ENCODE results near the gene DDAH1.
"Not testable (repeated sequence)": the region's sequence is repeated elsewhere in the genome, so short reads cannot be mapped to it uniquely, and the experiment has no call there.

Gene DDAH1

DNA sequence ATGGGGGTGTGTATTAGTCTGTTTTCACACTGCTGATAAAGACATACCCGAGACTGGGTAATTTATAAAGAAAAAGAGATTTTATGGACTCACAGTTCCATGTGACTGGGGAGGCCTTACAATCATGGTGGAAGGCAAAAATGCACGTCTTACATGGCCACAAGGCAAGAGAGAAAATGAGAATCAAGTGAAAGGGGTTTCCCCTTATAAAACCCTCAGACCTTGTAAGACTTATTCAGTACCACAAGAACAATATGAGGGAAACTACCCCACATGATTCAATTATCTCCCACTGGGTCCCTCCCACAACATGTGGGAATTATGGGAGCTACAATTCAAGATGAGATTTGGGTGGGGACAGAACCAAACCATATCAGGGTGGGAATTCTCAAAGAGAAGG, 5.2 kb upstream of the DDAH1 start:
- DNase-seq (ENCODE audit: low spot score): not testable (repeated sequence)

DNA sequence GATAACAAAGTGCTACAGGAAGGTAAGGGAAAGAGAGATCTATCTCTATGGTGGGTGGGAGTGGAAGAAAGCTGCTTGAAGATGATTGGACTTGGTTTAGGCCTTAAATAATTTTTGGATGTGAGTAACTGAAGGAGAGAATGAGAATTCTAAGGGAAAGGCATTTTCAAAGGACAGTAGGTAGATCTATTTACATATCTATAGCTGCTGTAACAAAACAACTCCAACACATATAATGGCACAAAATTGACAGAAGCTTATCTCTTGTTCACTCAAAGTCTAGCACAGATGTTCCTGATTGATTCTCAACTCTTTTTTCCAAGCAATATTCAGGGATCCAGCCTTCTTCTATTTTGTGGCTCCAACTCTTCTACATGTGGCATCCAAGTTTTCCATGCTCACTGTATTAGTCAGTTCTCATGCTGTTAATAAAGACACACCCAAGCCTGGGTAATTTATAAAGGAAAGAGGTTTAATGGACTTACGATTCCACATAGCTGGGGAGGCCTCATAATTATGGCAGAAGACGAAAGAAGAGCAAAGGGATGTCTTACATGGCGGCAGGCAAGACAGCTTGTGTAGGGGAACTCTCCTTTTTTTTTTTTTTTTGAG, 3.1 kb upstream of the DDAH1 start:
- DNase-seq (ENCODE audit: low spot score): no peak

DNA sequence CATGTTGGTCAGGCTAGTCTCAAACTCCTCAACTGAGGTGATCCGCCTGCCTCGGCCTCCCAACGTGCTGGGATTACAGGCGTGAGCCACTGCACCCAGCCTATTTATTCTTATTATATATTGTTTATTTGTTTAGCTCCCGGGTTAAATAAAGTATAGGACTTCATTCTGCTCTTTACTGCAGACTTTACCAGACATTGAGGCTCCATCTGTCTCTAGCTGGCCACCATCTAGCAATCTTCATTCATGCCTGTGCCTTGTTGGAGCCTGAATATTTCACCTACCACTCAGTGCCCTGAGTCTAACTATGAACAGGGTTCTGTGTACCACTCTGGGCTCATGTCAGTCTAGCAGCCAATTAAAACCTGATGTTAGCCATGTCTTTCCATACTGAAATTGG, 2.1 kb upstream of the DDAH1 start:
- no peak for DNase-seq (ENCODE audit: low spot score)

DNA sequence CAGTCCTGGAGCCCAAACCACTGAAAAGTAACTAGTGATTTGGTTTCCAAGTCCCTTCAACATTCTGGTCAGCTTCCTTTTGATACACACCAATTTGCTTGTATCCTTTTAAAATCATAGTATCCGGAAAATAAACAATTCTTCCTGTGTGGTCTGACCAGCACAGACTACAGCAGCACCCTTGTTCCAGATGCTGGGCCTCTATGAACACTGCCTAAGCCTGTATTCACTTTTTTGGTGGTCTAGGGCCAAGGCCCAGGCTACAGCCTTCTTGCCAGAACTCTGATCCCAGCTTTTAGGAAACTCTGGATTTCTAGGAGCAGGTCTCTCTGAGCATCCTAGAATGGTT, 801 bp upstream of the DDAH1 start:
- DNase-seq (ENCODE audit: low spot score): no peak

DNA sequence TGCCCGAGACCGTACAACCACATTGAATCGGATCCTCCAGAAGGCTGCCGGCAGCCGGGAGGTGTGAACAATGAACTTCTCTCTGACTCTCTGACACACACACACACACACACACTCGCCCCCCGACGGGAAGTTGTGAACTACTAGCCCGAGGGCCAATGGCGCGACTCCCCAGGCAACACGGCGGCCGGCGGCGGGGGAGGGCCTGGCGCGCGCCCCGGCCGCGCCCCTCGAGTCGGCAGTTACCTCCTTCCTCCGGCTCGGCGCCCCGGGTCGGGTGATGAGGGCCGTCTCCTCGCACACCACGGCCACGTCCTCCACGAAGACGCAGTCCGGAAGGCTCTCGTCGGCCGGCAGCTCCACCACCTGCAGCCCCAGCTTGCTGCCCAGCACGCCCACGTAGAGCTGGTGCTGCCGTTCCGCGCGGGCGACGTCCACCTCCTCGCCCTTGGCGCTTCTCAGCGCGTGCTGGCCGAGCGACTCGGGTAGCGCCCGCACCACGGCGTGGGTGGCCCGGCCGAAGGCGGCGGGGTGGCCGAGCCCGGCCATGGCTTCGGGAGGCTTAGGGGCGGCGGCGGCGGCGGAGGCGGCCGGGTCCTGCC, 361 bp downstream of the DDAH1 start:
- no peak for DNase-seq (ENCODE audit: low spot score)

DNA sequence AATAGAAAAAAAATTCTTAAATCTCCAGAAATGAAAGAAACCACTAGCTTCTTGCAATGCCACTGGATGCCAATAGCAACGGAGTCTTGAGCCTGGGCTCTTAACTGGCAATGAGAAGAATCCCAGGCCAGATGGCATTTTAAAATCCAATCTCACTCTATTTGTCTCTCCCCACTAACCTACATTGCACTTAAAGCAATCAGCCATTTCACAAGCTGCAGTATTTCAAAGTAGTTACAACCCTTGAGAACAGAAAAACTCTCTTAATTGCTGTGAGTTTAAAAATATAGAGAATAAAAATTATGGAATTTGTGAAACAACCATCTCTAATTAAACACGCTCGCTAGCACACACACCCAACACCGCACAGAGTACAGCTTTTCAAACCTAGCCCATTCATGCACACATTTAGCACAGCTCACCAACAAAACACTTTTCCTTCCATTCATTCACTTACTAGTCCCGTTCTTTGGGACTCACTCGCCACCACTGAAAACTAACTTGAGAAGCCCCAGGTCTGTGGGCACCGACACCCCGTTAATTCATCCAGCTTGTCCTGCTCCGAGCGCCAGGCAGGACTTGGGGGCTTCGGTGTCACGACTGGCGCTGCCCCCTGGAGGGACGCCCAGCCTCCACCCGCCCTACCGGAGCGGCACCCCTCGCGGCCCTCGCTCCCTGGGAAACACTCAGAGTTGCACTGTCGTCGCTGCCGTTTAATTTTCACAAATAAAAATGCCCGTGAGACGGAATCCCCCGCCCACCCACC, 1.0 kb downstream of the DDAH1 start:
- DNase-seq (ENCODE audit: low spot score): no peak

DNA sequence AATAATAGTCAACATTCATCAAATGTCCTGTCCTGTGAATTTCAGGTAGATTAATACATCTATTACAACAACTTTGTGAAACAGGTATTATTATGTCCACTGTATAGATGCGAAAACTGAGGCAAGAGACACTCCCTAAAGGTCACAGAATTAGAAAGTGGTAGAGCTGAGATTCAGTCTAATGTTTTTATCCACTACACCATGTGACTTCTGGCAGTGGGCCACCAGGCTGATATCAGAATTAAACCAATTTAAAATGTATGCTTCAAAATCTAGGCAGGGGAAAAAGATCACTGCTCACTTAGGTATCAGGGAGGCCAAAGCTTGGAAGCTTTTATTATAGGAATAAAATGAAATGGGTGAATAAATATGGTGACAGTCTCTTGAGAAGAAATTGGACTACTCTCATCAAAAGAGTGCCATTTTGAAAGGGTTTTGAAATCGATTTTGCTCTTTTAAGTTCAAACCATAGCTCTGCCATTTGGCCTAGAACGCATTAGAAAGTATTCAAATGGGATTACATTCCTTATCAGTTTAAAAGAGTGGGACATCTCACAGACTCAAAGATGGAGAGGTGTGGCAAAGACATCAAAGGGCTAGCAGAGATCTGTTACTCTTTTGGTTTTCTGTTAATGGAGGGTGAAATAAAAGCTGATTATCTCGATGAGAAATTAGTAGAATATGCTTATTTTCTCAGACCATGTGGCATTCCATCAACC, 1.9 kb downstream of the DDAH1 start:
- DNase-seq (ENCODE audit: low spot score): no peak

DNA sequence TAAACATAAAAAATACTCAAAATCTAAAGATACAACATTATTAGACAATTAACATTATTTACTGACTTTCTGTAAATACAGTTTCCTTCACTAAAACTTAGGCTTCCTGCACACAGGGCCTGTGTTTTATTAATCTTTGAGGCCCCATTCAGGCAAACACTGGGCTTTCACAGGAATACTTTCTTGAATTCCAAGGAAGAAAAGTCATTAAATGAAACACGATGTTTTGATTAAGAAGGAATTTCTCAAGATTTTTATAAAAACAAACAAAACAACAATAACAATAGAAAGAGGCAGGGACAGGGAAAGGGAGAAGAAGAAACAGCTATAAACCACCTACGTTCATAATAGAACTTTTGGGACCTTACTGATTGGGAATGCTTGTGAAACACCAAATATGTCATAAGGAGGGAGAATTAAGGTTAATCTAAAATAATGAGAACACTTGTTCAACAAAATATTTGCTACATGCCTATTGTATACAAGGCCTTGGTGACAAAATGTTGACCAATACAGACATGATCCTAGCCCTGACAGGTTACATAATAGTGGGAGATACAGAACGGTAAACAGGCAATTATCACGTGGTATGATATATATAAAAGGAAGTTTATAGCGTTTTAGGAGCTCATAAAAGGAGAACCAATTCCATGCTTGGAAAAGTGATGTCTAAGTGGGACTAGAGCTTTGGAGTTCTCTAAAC, 3.6 kb downstream of the DDAH1 start:
- no peak for DNase-seq (ENCODE audit: low spot score)

DNA sequence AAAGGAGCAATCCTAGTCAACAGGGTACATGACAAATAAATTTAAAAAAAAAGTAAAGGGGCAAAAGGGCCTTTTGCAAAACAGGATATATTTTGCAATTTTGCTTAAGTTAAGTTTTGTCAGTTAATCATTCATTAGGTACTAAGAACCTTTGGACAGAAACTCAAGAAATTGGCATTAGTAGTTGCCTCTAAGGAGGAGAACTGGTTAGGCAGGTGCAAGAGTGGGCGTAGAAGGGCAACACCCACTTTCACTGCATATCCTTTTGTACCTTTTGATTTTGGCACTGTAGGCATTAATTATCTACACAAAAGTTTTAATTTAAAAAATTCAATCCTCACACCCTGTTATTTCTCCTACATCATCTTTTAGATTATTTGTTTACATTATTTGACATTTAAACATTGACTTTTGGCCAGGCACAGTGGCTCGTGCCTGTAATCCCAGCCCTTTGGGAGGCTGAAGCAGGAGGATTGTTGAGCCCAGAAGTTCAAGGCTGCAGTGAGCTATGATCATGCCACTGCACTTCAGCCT, 4.3 kb downstream of the DDAH1 start:
- DNase-seq (ENCODE audit: low spot score): no peak

DNA sequence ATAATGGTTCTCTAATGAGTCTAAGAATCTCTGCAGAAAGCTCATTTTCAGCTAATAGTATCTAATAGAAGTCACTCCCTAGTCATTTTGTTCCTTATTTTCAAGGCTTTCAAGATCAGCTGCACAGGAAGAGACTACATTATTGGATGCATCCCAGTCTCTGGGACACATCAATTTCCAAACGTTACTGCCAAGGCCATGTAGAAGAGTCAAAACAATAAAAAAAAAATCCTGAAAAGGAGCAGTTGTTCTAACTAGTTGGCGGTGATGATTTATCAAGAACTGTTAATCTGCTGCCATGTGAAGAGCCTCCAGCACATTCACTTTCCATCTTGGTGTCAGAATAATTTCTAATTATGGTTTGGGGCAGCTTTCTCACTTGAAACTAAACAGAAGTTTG, 5.7 kb downstream of the DDAH1 start:
- DNase-seq (ENCODE audit: low spot score): no peak

DNA sequence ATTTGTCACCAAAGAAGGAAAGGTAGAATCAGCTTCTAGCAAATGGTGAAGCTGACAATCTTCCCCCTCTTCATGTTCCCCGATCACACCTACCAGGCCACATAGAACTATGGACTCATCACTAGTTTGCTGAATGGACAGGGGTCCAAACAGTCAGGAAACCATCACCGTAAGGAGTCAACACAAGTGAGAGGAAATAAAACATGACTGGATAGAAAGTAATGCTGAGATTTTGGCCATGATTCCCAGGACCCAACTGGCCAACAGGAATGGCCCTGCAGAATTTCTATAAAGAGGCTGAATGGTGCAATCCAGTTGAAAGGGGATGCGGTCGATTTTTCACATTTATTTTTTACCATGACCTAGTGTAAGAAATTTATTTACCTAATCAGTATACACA, 10.7 kb downstream of the DDAH1 start:
- no peak for DNase-seq (ENCODE audit: low spot score)

DNA sequence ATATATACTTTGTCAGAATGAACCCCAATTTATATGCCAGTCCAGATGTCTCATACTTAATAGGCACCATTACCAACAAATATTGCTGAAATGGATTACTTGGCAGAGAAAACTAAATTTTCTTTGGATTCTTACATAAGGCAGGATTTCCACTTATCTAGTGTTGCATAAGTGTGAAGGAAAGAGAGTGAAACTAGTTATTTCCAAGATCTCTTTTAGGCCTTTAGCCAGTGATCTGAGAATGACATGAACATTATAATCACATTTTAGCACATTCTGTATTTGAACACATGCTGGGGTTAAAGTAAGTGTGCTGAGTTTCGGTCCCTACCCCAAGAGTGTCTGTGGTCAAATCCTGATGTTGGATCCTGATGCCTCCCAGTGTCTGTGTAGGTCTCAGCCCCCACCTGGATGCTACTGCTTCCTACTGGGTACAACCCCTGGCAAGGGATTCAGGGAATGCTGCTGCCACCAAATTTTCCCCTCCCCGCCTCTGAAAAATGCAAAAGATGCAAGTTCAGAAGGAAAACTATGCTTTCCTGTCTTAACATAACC, 11.2 kb downstream of the DDAH1 start:
- DNase-seq (ENCODE audit: low spot score): no peak

DNA sequence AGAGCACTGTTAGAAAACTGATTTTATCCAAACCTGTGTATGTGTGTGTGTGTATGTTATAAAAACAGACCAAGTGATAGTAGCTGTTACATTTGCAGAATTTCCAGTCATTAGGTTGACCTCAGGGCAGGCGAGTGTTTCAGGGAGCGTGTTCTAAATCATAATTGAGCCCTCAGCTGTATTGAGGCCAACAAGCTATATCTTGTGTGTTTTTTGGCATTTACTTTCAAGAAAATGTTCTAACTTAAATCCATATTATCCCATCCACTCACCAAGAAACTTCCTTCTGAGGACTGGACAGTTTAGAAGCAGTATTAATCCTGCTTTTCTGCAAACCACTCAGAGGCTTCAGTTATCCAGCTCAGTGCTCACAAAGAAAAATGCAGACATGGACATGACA, 12.0 kb downstream of the DDAH1 start:
- DNase-seq (ENCODE audit: low spot score): no peak

DNA sequence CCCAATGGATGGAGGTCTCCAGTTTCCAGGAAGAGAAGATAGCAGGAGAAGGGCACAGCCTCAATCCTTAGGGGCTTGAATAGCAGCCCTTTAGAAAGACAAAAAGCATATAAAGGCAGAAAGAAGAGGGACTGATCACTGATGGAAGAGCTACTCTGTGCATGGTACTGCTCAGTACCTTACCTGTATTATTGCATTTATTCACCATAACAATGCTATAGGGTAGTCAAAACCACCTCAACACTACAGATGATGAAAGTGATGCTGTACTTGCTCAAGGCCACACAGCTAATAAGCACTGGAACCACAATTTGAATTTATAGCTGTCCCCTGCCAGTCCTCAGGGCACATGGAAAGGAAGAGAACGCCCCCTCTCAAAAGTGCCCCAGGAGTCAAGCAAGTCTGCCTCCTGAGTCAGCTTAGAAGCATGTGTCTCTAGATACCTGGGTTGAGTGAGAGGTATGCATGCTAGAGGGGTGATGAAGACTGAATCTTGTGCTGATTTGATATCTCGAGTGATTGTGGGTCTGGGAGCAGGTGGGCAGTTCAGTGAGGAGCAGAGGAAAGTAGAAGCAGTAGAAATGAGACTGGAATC, 13.6 kb downstream of the DDAH1 start:
- DNase-seq (ENCODE audit: low spot score): no peak

DNA sequence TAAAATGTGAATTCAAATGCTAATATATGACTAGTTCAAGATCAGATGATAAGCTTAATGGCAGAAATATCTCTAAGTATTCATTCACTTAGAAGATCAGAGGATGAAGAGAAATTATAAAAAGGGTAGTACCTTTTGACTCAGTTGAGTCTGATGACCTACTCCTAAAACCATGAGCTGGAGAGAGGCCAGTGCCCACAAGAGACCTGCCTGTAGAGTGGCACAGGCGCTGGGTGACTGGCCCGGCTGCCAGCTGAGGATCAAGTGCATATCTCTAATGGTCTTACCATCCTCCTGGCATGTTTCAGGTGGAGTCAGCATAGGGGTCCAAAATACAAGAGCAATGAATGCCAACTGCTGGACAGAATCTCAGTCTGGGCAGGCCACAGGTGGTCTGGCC, 14.1 kb downstream of the DDAH1 start:
- no peak for DNase-seq (ENCODE audit: low spot score)

DNA sequence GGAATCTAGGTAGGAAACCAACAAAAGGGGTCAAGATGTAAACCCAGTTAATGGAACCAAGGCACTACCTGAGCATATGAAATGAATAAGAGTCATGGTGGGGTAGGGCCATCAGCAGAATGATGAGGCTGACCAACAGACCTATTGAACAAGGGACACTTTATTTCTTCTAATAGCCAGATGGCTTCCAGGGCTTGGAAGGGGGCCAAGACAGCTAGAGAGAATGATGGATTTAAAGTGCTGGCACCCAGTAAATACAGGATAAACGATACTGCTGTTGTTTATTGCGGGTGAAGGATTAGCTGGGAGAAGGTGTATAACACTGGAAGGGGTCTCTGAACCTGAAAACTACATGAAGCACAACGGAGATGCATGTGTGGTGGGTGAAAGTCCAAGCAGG, 15.6 kb downstream of the DDAH1 start:
- DNase-seq (ENCODE audit: low spot score): no peak

DNA sequence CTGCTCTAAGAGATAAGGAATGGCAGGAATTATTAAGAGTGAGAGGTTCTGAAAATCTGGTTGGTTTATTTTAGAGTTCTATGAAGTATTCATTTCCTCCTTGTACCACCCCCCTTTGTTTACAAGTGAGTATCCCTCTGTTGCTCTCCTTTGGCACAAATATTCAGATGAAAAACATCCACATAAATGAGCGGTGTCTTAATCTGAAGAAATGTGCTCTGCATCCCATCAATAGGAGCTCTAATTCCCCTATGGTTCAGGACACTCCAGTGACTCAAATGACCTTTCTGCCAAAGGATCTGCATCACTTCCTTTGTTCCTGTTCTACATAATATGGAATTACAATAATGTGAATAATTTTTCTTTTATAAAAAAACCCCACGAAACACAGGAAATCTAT, 16.6 kb downstream of the DDAH1 start:
- no peak for DNase-seq (ENCODE audit: low spot score)

DNA sequence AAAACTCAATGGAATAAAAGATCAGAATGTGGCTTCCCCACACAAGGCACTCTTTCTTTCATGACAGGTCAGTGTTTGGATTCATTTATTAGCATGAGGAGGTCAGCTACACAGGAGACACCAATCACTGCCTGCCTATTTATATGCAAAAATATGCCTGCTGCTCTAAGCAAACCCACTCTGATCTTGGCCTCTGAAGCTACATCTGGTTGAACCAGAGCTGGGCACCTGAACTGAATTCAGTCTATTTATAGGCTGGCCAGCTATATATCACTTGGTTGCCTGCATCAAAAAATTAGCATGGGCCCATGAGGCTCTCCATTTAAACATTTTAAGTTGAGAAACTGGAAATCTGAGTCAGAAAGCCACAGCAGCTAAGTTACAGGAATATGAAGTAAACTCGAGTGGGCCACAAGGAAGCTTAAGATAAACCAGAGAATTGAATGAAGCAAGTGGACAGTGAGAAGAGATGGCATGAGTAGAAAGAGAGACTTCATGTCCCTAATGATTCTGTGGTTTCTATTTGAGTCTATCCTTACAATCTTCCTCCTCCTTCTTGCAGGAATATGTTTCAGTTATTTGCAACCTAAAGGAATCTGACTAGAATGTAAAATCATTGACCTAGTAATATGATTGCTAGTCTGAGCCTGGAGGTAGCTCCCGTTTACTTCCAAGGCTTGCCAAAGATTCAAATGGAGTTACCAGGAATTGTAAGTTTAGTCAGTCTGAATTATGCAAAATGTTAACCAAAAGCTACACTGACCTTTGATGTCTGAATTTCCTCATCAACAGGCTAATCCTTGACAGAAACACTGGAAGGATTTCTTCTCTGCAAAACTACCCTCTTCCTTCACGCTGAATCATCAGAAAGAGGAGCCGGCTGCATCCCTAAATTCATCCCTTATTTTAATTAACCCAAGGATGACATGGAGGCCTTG, 17.7 kb downstream of the DDAH1 start:
- no peak for DNase-seq (ENCODE audit: low spot score)

DNA sequence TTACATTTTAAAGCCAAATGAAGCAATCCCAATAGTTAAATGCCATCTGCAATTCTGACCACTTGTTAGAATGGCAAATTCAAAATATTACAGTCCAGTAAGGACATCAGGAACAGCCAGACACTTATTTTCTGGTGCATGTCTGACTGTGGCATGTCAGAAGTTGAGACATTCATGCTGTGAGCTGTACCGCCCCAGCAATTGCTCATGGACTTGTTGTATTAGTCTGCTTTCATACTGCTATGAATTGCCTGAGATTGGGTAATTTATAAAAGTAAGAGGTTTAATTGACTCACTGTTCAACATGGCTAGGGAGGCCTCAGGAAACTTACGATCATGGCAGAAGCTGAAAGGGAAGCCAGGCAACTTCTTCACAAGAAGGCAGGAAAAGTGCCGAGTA, 19.1 kb downstream of the DDAH1 start:
- DNase-seq (ENCODE audit: low spot score): no peak

DNA sequence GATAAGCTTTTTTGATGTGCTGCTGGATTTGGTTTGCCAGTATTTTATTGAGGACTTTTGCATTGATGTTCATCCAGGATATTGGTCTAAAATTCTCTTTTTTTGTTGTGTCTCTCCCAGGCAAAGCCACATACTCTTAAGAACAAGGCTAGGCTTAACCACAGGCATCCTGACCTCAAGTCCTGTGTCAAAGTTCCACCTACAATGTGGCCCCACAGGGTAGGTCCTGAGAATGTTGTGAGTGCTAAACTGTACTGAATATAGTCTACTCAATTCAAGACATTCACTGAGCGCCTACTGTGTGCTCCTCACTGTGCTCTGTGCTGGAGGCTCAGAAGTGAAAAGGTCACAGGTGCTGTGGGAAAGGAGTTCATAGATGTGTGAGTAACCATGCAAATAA, 20.6 kb downstream of the DDAH1 start:
- DNase-seq (ENCODE audit: low spot score): no peak
